Epithelial cell of prostate (primary cell): ENCODE measurements around the gene LOX.

Source experiments
- DNase-seq: peaks from one replicate; pipeline ENCODE4 v3.0.0-alpha.2; 2011; ENCODE audit warnings: low read depth, low spot score
- H3K27ac ChIP-seq: fragments of 450-650 bp; 2 replicates; pipeline ENCODE4 v1.5.1; 2017; ENCODE audit warnings: mild to moderate bottlenecking

Gene LOX

GRCh38 chr5:122078116-122079110 lies at the start of gene LOX:
TSS of gene LOX (minus strand) at chr5:122078259. CDS start at chr5:122077985, 274 bp downstream.
- no peak for DNase-seq
- no peak within 1 kb of the TSS for H3K27ac ChIP-seq

GRCh38 chr5:122126756-122127321 lies 48.8 kb upstream of the LOX start:
- H3K27ac ChIP-seq: no peak overlapping the region
- no peak for DNase-seq

- no peak for DNase-seq
- H3K27ac ChIP-seq: no peak overlapping the region
These were observed 48.2 kb upstream of the LOX start for GRCh38 chr5:122126177-122126755.

- no peak overlapping the region for H3K27ac ChIP-seq
- DNase-seq: no peak
These were observed 46.7 kb upstream of the LOX start for GRCh38 chr5:122124766-122125165.

- peak; percentile 26 for DNase-seq
- peak overlapping the region; percentile 59 for H3K27ac ChIP-seq
These were observed 43.7 kb upstream of the LOX start for GRCh38 chr5:122121479-122122465.

GRCh38 chr5:122120957-122121356 lies 42.9 kb upstream of the LOX start:
- H3K27ac ChIP-seq: peak overlapping the region; percentile 59
- DNase-seq: peak; percentile 29

GRCh38 chr5:122120493-122120892 lies 42.4 kb upstream of the LOX start:
- DNase-seq: no peak
- no peak overlapping the region for H3K27ac ChIP-seq

GRCh38 chr5:122119205-122119604 lies 41.1 kb upstream of the LOX start:
- H3K27ac ChIP-seq: no peak overlapping the region
- no peak for DNase-seq

GRCh38 chr5:122118356-122118948 lies 40.4 kb upstream of the LOX start:
- no peak overlapping the region for H3K27ac ChIP-seq
- no peak for DNase-seq

GRCh38 chr5:122114501-122114900 lies 36.4 kb upstream of the LOX start:
- no peak for DNase-seq
- no peak overlapping the region for H3K27ac ChIP-seq

- no peak overlapping the region for H3K27ac ChIP-seq
- DNase-seq: no peak
These were observed 34.9 kb upstream of the LOX start for GRCh38 chr5:122112733-122113558.

- no peak overlapping the region for H3K27ac ChIP-seq
- no peak for DNase-seq
These were observed 34.0 kb upstream of the LOX start for GRCh38 chr5:122112063-122112462.

GRCh38 chr5:122111460-122111859 lies 33.4 kb upstream of the LOX start:
- H3K27ac ChIP-seq: no peak overlapping the region
- no peak for DNase-seq

GRCh38 chr5:122110987-122111386 lies 32.9 kb upstream of the LOX start:
- peak overlapping the region; percentile 27 for H3K27ac ChIP-seq
- DNase-seq: peak; percentile 22

- no peak for DNase-seq
- no peak overlapping the region for H3K27ac ChIP-seq
These were observed 29.0 kb upstream of the LOX start for GRCh38 chr5:122107016-122107415.

GRCh38 chr5:122105909-122106308 lies 27.9 kb upstream of the LOX start:
- no peak overlapping the region for H3K27ac ChIP-seq
- no peak for DNase-seq

- DNase-seq: peak; percentile 36
- peak overlapping the region; percentile 70 for H3K27ac ChIP-seq
These were observed 24.8 kb upstream of the LOX start for GRCh38 chr5:122102825-122103224.

GRCh38 chr5:122101636-122102285 lies 23.7 kb upstream of the LOX start:
- DNase-seq: no peak
- peak overlapping the region; percentile 70 for H3K27ac ChIP-seq
